Measurements from ENCODE around the gene RBMS3. TPM values are rescaled to one million over a fixed set of nuclear protein-coding genes. Genes with fewer than 3 reads are reported as not detected.

The RBMS3 gene
- total and polyA plus RNA-seq, 2 experiments from 2014 or later: 34.9 to 37.1 TPM

GRCh38 chr3:29701326-29701983, 420.6 kb downstream of the RBMS3 start:
- Histone ChIP-seq H3K9me2 (replicated peaks; ENCODE audit: insufficient read depth) (no peaks in the 10 kb centered on the region), H2AFZ (no peak overlapping the region), H3K36me3 (replicated peaks; ENCODE audit: insufficient read depth, low read depth) (no peaks in the 10 kb centered on the region), H3K27me3 (no peaks in the 10 kb centered on the region), H4K20me1 (ENCODE audit: insufficient read depth, poor library complexity, severe bottlenecking) (no peaks in the 10 kb centered on the region), H3K79me2 (no peaks in the 10 kb centered on the region), H3K9me3 (ENCODE audit: low read depth) (no peaks in the 10 kb centered on the region), H3K4me1 (ENCODE audit: insufficient read depth) (no peaks in the 10 kb centered on the region), H3K4me3 (no peak overlapping the region), H3K4me2 (no peak overlapping the region), H3K27ac (no peak overlapping the region)
- TF ChIP-seq, protein P1, sequence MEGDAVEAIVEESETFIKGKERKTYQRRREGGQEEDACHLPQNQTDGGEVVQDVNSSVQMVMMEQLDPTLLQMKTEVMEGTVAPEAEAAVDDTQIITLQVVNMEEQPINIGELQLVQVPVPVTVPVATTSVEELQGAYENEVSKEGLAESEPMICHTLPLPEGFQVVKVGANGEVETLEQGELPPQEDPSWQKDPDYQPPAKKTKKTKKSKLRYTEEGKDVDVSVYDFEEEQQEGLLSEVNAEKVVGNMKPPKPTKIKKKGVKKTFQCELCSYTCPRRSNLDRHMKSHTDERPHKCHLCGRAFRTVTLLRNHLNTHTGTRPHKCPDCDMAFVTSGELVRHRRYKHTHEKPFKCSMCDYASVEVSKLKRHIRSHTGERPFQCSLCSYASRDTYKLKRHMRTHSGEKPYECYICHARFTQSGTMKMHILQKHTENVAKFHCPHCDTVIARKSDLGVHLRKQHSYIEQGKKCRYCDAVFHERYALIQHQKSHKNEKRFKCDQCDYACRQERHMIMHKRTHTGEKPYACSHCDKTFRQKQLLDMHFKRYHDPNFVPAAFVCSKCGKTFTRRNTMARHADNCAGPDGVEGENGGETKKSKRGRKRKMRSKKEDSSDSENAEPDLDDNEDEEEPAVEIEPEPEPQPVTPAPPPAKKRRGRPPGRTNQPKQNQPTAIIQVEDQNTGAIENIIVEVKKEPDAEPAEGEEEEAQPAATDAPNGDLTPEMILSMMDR (IDR thresholded peaks at IDR 0.05; ENCODE audit: poor library complexity): no peak
- no peak for TF ChIP-seq EZH2 (IDR thresholded peaks at IDR 0.05; ENCODE audit: borderline replicate concordance)
- no peak for TF ChIP-seq EZH2phosphoT487 (IDR thresholded peaks at IDR 0.05; ENCODE audit: low read depth, severe bottlenecking, unreplicated experiment)
- no peak for DNase-seq (ENCODE audit: low spot score)
- WGBS (ENCODE audit: low lambda C conversion rate, missing lambda C conversion rate): over 99% methylated on average over 29 of the region's 41 CpGs

DNA sequence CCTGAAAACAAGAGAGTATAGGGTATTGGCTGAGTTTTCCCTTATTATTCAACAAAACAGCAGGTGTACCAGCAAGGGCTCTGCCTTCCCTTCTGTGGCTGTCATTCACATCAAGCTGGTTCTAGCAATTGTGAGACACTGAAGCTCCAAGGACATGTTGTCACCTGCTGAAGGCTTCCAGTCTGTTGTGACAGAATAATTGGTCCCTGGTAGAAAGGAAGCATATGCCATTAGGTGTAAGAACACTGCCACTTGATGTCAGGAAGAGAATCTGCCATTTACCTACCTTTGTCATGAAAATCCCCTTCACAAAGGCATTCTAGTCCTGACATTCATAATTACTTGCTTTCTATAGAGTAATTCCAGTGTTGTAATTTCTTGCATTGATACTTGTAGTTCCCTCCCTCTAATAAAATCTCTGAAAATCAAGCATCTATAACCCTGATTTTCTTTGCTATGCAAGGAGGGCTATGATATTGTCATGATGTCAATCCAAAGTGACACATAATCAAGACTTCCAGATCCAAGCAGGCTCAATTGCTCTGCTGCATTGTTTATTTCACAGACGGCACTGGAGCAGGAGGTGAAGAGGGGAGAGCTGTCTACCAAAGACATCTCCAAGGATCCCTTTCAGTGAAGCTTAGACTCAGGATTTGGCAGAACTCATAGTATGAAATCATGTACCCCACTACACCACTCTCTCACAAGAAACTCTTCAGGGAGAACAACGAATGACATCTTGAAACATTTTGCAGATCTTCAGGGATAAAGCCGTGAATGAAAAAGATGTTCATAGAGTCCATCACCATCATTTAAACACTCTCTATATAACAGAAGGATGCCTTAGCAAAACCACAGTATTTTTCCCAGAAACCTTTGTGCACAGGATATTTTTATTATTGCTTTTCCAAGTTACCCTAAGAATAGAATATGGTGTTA, 425.3 kb downstream of the RBMS3 start:
- no peak overlapping the region for H3K27ac ChIP-seq
- no peak overlapping the region for H2AFZ ChIP-seq
- H3K4me3 ChIP-seq: no peak overlapping the region
- 88% methylated on average over 3 of the region's 3 CpGs for WGBS (ENCODE audit: low lambda C conversion rate, missing lambda C conversion rate)
- TF ChIP-seq EZH2phosphoT487 (IDR thresholded peaks at IDR 0.05; ENCODE audit: low read depth, severe bottlenecking, unreplicated experiment) (no peak), EZH2 (IDR thresholded peaks at IDR 0.05; ENCODE audit: borderline replicate concordance) (no peak)
- TF ChIP-seq, protein P1 (IDR thresholded peaks at IDR 0.05; ENCODE audit: poor library complexity): no peak
- H3K9me3 ChIP-seq (ENCODE audit: low read depth): no peaks in the 10 kb centered on the region
- H3K9me2 ChIP-seq (replicated peaks; ENCODE audit: insufficient read depth): no peaks in the 10 kb centered on the region
- DNase-seq (ENCODE audit: low spot score): no peak
- no peaks in the 10 kb centered on the region for H4K20me1 ChIP-seq (ENCODE audit: insufficient read depth, poor library complexity, severe bottlenecking)
- no peaks in the 10 kb centered on the region for H3K79me2 ChIP-seq
- no peaks in the 10 kb centered on the region for H3K36me3 ChIP-seq (replicated peaks; ENCODE audit: insufficient read depth, low read depth)
- H3K4me1 ChIP-seq (ENCODE audit: insufficient read depth): no peaks in the 10 kb centered on the region
- H3K4me2 ChIP-seq: no peak overlapping the region
- H3K27me3 ChIP-seq: no peaks in the 10 kb centered on the region

GRCh38 chr3:29708884-29709283, 428.0 kb downstream of the RBMS3 start:
- Histone ChIP-seq H3K4me3 (no peak overlapping the region), H3K27ac (no peak overlapping the region), H3K27me3 (no peaks in the 10 kb centered on the region), H3K4me2 (no peak overlapping the region), H3K36me3 (replicated peaks; ENCODE audit: insufficient read depth, low read depth) (no peaks in the 10 kb centered on the region), H2AFZ (no peak overlapping the region), H3K9me2 (replicated peaks; ENCODE audit: insufficient read depth) (no peaks in the 10 kb centered on the region), H4K20me1 (ENCODE audit: insufficient read depth, poor library complexity, severe bottlenecking) (no peaks in the 10 kb centered on the region), H3K4me1 (ENCODE audit: insufficient read depth) (peaks cover 3% of the 10 kb centered on the region), H3K79me2 (no peaks in the 10 kb centered on the region), H3K9me3 (ENCODE audit: low read depth) (no peaks in the 10 kb centered on the region)
- no peak for DNase-seq (ENCODE audit: low spot score)
- TF ChIP-seq EZH2phosphoT487 (IDR thresholded peaks at IDR 0.05; ENCODE audit: low read depth, severe bottlenecking, unreplicated experiment): no peak
- no peak for TF ChIP-seq EZH2 (IDR thresholded peaks at IDR 0.05; ENCODE audit: borderline replicate concordance)
- TF ChIP-seq, protein P1 (IDR thresholded peaks at IDR 0.05; ENCODE audit: poor library complexity): no peak
- 97% methylated on average over 8 of the region's 8 CpGs for WGBS (ENCODE audit: low lambda C conversion rate, missing lambda C conversion rate)

Measured in hepatocyte (in vitro differentiated cells).